HL-60 (cell line): ENCODE results near the gene FRMPD4.

Experiments
- DNase-seq, 2 experiments: peaks; one replicate each; pipeline ENCODE4 v3.0.0-alpha.2; 2010 to 2020; ENCODE audit warnings: low read depth in 1 of 2, low spot score in 1 of 2
- H3K27ac ChIP-seq: fragments of 250-450 bp; sonication (Bioruptor Pico); replicated peaks from 2 replicates; pipeline ENCODE4 v1.5.1; 2020; ENCODE audit warnings: mild to moderate bottlenecking, moderate library complexity
- H3K27me3 ChIP-seq: fragments of 250-450 bp; sonication (Bioruptor Pico); 2 replicates; pipeline ENCODE4 v1.5.1; 2021; ENCODE audit warnings: mild to moderate bottlenecking, moderate library complexity; ENCODE audit not compliant: insufficient read depth, poor library complexity, severe bottlenecking
- H3K4me3 ChIP-seq: replicated peaks from 2 replicates; pipeline ENCODE4 v1.5.1; 2011; ENCODE audit warnings: mild to moderate bottlenecking, control low read depth, low read length; ENCODE audit not compliant: insufficient read depth
- GABPA ChIP-seq: IDR thresholded peaks from 2 replicates; pipeline ENCODE4 v1.6.1; 2012; ENCODE audit warnings: low read depth
- POLR2AphosphoS5 ChIP-seq: IDR thresholded peaks from 2 replicates; pipeline ENCODE4 v1.6.1; 2012; ENCODE audit warnings: low read depth
- REST ChIP-seq: IDR thresholded peaks from 2 replicates; pipeline ENCODE4 v1.6.1; 2012; ENCODE audit warnings: low read depth; ENCODE audit not compliant: insufficient replicate concordance
- SPI1 ChIP-seq: IDR thresholded peaks from 2 replicates; pipeline ENCODE4 v1.6.1; 2012; ENCODE audit warnings: low read depth, mild to moderate bottlenecking, borderline replicate concordance
- TF ChIP-seq, protein P1 (sequence below): IDR thresholded peaks from one replicate; pipeline ENCODE4 v1.5.1; 2011; ENCODE audit warnings: low read length, control low read depth, inconsistent platforms; ENCODE audit not compliant: insufficient read depth

Gene FRMPD4

GRCh38 chrX:12758291-12758690 is 620.0 kb downstream of the FRMPD4 start:
- Histone ChIP-seq H3K27me3 (no peaks in the 10 kb centered on the region), H3K4me3 (no peak overlapping the region), H3K27ac (no peak overlapping the region)
- no peak for DNase-seq
- TF ChIP-seq, protein P1, sequence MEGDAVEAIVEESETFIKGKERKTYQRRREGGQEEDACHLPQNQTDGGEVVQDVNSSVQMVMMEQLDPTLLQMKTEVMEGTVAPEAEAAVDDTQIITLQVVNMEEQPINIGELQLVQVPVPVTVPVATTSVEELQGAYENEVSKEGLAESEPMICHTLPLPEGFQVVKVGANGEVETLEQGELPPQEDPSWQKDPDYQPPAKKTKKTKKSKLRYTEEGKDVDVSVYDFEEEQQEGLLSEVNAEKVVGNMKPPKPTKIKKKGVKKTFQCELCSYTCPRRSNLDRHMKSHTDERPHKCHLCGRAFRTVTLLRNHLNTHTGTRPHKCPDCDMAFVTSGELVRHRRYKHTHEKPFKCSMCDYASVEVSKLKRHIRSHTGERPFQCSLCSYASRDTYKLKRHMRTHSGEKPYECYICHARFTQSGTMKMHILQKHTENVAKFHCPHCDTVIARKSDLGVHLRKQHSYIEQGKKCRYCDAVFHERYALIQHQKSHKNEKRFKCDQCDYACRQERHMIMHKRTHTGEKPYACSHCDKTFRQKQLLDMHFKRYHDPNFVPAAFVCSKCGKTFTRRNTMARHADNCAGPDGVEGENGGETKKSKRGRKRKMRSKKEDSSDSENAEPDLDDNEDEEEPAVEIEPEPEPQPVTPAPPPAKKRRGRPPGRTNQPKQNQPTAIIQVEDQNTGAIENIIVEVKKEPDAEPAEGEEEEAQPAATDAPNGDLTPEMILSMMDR: no peak
- TF ChIP-seq SPI1 (no peak), POLR2AphosphoS5 (no peak), GABPA (no peak)

GRCh38 chrX:12767856-12768255 is 629.6 kb downstream of the FRMPD4 start:
- TF ChIP-seq GABPA: no peak
- TF ChIP-seq SPI1: no peak
- TF ChIP-seq, protein P1: no peak
- no peak for TF ChIP-seq POLR2AphosphoS5
- no peak for TF ChIP-seq REST

GRCh38 chrX:12768491-12768890 is 630.2 kb downstream of the FRMPD4 start:
- DNase-seq: no peak
- TF ChIP-seq REST (no peak), POLR2AphosphoS5 (no peak), GABPA (no peak), SPI1 (no peak)
- TF ChIP-seq, protein P1: no peak
- no peak overlapping the region for H3K4me3 ChIP-seq
- no peak overlapping the region for H3K27ac ChIP-seq
- no peaks in the 10 kb centered on the region for H3K27me3 ChIP-seq

More at GRCh38 chrX:12767856-12768255, 629.6 kb downstream of the FRMPD4 start:
- DNase-seq: no peak
- Histone ChIP-seq H3K27ac (no peak overlapping the region), H3K27me3 (no peaks in the 10 kb centered on the region), H3K4me3 (no peak overlapping the region)

DNA sequence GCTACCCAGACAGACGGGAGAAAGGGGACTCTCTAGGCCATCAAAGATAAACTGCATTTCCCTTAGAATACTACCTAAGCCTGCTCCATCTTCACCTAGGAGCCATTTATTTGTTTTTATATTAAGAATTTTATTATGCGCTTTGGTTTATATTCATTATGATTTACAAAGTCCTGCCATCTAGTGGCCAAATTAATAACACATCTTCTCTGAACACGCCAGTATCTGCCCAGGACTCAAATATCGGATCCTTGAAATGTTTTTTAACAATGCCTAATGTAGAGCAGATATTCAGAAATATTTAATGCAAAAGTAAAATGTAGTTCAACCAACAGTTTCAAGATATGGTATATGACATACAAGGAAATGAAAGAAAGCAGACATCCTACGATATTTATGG is 632.2 kb downstream of the FRMPD4 start:
- DNase-seq: no peak
- Histone ChIP-seq H3K27me3 (no peaks in the 10 kb centered on the region), H3K27ac (no peak overlapping the region), H3K4me3 (no peak overlapping the region)
- TF ChIP-seq SPI1 (no peak), POLR2AphosphoS5 (no peak), GABPA (no peak)
- TF ChIP-seq, protein P1: no peak
